Measurements from ENCODE around the gene SH3BP5L. TPM values are rescaled to one million over a fixed set of nuclear protein-coding genes. Genes with fewer than 3 reads are reported as not detected.

Gene SH3BP5L
- total and polyA plus RNA-seq, 2 experiments from 2014 or later: 6.5 to 17.2 TPM

- Histone ChIP-seq H3K9me3 (ENCODE audit: low read depth) (no peaks in the 10 kb centered on the region), H3K4me3 (no peak overlapping the region), H4K20me1 (ENCODE audit: insufficient read depth, poor library complexity, severe bottlenecking) (peaks cover 9% of the 10 kb centered on the region), H3K36me3 (replicated peaks; ENCODE audit: insufficient read depth, low read depth) (no peaks in the 10 kb centered on the region), H3K27ac (no peak overlapping the region), H3K4me1 (ENCODE audit: insufficient read depth) (no peaks in the 10 kb centered on the region), H3K4me2 (no peak overlapping the region), H3K27me3 (no peaks in the 10 kb centered on the region), H2AFZ (no peak overlapping the region), H3K79me2 (peaks cover 34% of the 10 kb centered on the region), H3K9me2 (replicated peaks; ENCODE audit: insufficient read depth) (no peaks in the 10 kb centered on the region)
- 98% methylated on average over 6 of the region's 6 CpGs for WGBS (ENCODE audit: low lambda C conversion rate, missing lambda C conversion rate)
- DNase-seq (ENCODE audit: low spot score): no peak
- TF ChIP-seq EZH2phosphoT487 (IDR thresholded peaks at IDR 0.05; ENCODE audit: low read depth, severe bottlenecking, unreplicated experiment) (no peak), CTCF (IDR thresholded peaks at IDR 0.05; ENCODE audit: poor library complexity) (no peak), EZH2 (IDR thresholded peaks at IDR 0.05; ENCODE audit: borderline replicate concordance) (no peak)
These were observed 8.7 kb downstream of the SH3BP5L start for GRCh38 chr1:248817065-248817464.

GRCh38 chr1:248816042-248816851, 9.5 kb downstream of the SH3BP5L start:
- no peak overlapping the region for H3K27ac ChIP-seq
- H3K79me2 ChIP-seq: peaks cover 27% of the 10 kb centered on the region
- H3K4me3 ChIP-seq: no peak overlapping the region
- no peaks in the 10 kb centered on the region for H3K27me3 ChIP-seq
- no peak for DNase-seq (ENCODE audit: low spot score)
- H3K4me2 ChIP-seq: no peak overlapping the region
- no peaks in the 10 kb centered on the region for H3K9me2 ChIP-seq (replicated peaks; ENCODE audit: insufficient read depth)
- no peak for TF ChIP-seq EZH2 (IDR thresholded peaks at IDR 0.05; ENCODE audit: borderline replicate concordance)
- no peaks in the 10 kb centered on the region for H3K9me3 ChIP-seq (ENCODE audit: low read depth)
- whole genome bisulfite sequencing (ENCODE audit: low lambda C conversion rate, missing lambda C conversion rate): 95% methylated on average over 13 of the region's 13 CpGs
- peaks cover 5% of the 10 kb centered on the region for H4K20me1 ChIP-seq (ENCODE audit: insufficient read depth, poor library complexity, severe bottlenecking)
- no peaks in the 10 kb centered on the region for H3K36me3 ChIP-seq (replicated peaks; ENCODE audit: insufficient read depth, low read depth)
- no peak overlapping the region for H2AFZ ChIP-seq
- H3K4me1 ChIP-seq (ENCODE audit: insufficient read depth): no peaks in the 10 kb centered on the region

GRCh38 chr1:248815407-248816034, 10.2 kb downstream of the SH3BP5L start:
- no peaks in the 10 kb centered on the region for H3K4me1 ChIP-seq (ENCODE audit: insufficient read depth)
- H3K4me2 ChIP-seq: no peak overlapping the region
- H3K9me2 ChIP-seq (replicated peaks; ENCODE audit: insufficient read depth): no peaks in the 10 kb centered on the region
- no peaks in the 10 kb centered on the region for H3K36me3 ChIP-seq (replicated peaks; ENCODE audit: insufficient read depth, low read depth)
- no peaks in the 10 kb centered on the region for H3K27me3 ChIP-seq
- H3K9me3 ChIP-seq (ENCODE audit: low read depth): no peaks in the 10 kb centered on the region
- H4K20me1 ChIP-seq (ENCODE audit: insufficient read depth, poor library complexity, severe bottlenecking): peaks cover 5% of the 10 kb centered on the region
- H3K4me3 ChIP-seq: no peak overlapping the region
- H3K79me2 ChIP-seq: peaks cover 20% of the 10 kb centered on the region
- TF ChIP-seq EZH2phosphoT487 (IDR thresholded peaks at IDR 0.05; ENCODE audit: low read depth, severe bottlenecking, unreplicated experiment) (no peak), CTCF (IDR thresholded peaks at IDR 0.05; ENCODE audit: poor library complexity) (no peak), EZH2 (IDR thresholded peaks at IDR 0.05; ENCODE audit: borderline replicate concordance) (no peak)
- DNase-seq (ENCODE audit: low spot score): no peak
- WGBS (ENCODE audit: low lambda C conversion rate, missing lambda C conversion rate): 91% methylated on average over 10 of the region's 10 CpGs
- H3K27ac ChIP-seq: no peak overlapping the region
- H2AFZ ChIP-seq: no peak overlapping the region

- TF ChIP-seq EZH2 (IDR thresholded peaks at IDR 0.05; ENCODE audit: borderline replicate concordance) (no peak), EZH2phosphoT487 (IDR thresholded peaks at IDR 0.05; ENCODE audit: low read depth, severe bottlenecking, unreplicated experiment) (no peak), CTCF (IDR thresholded peaks at IDR 0.05; ENCODE audit: poor library complexity) (no peak)
- H3K36me3 ChIP-seq (replicated peaks; ENCODE audit: insufficient read depth, low read depth): no peaks in the 10 kb centered on the region
- 97% methylated on average over 16 of the region's 16 CpGs for WGBS (ENCODE audit: low lambda C conversion rate, missing lambda C conversion rate)
These were observed 11.4 kb downstream of the SH3BP5L start for GRCh38 chr1:248814351-248814750.

More at GRCh38 chr1:248814351-248814750, 11.4 kb downstream of the SH3BP5L start:
- no peak overlapping the region for H3K27ac ChIP-seq
- H2AFZ ChIP-seq: no peak overlapping the region
- peaks cover 2% of the 10 kb centered on the region for H4K20me1 ChIP-seq (ENCODE audit: insufficient read depth, poor library complexity, severe bottlenecking)
- DNase-seq (ENCODE audit: low spot score): no peak
- no peaks in the 10 kb centered on the region for H3K4me1 ChIP-seq (ENCODE audit: insufficient read depth)
- no peaks in the 10 kb centered on the region for H3K9me2 ChIP-seq (replicated peaks; ENCODE audit: insufficient read depth)
- no peaks in the 10 kb centered on the region for H3K27me3 ChIP-seq
- H3K4me2 ChIP-seq: no peak overlapping the region
- H3K9me3 ChIP-seq (ENCODE audit: low read depth): no peaks in the 10 kb centered on the region
- no peak overlapping the region for H3K4me3 ChIP-seq
- peaks cover 11% of the 10 kb centered on the region for H3K79me2 ChIP-seq
